Astrocyte (in vitro differentiated cells and primary cell): ENCODE data around the gene UTP4.

Experiments
- EZH2 ChIP-seq: IDR thresholded peaks from 2 replicates; pipeline ENCODE4 v1.6.1; 2012; ENCODE audit warnings: mild to moderate bottlenecking, low read length, inconsistent platforms; ENCODE audit not compliant: insufficient read depth
- TF ChIP-seq, protein P1 (sequence below): IDR thresholded peaks from 2 replicates; pipeline ENCODE4 v1.5.1; 2011; ENCODE audit warnings: low read depth, mild to moderate bottlenecking, inconsistent platforms, low read length, moderate library complexity; ENCODE audit not compliant: insufficient read depth

DNA sequence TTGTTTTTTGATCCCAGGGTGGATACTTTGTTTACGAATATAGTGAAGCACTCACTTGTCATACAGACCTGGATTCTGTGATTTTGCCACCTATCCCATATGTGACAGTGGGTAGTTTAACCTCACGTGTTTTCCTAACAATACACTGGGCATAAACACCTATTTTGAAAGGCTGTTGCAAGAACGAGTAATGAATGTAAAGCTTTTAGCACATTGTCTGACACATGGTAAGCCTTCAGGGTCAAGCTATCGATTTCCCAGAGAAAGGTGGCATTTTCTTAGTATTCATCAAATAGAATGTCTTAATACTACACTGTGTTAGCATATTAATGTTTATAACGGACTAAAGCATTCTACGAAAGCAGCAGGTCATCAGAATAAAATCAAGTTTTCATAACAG is 2.0 kb upstream of the UTP4 start:
- TF ChIP-seq, protein P1, sequence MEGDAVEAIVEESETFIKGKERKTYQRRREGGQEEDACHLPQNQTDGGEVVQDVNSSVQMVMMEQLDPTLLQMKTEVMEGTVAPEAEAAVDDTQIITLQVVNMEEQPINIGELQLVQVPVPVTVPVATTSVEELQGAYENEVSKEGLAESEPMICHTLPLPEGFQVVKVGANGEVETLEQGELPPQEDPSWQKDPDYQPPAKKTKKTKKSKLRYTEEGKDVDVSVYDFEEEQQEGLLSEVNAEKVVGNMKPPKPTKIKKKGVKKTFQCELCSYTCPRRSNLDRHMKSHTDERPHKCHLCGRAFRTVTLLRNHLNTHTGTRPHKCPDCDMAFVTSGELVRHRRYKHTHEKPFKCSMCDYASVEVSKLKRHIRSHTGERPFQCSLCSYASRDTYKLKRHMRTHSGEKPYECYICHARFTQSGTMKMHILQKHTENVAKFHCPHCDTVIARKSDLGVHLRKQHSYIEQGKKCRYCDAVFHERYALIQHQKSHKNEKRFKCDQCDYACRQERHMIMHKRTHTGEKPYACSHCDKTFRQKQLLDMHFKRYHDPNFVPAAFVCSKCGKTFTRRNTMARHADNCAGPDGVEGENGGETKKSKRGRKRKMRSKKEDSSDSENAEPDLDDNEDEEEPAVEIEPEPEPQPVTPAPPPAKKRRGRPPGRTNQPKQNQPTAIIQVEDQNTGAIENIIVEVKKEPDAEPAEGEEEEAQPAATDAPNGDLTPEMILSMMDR, result no peak
- no peak for TF ChIP-seq EZH2
